Stimulated activated CD4-positive, alpha-beta T cell treated with anti-CD3 and anti-CD28 coated beads, Interleukin-1b, Interleukin-23, amount 100 ng/mL, for 1 hour (primary cell): ENCODE data around the gene AP2B1.

Experiments
- DNase-seq, 2 donors: peaks; one replicate each; pipeline ENCODE4 v3.0.0-alpha.2; 2020; ENCODE audit warnings: low read depth in 2 of 2

Gene AP2B1

GRCh38 chr17:35773679-35774425, 186.7 kb downstream of the AP2B1 start:
- no peak for DNase-seq

- no peak for DNase-seq
These were observed 187.4 kb downstream of the AP2B1 start for GRCh38 chr17:35774499-35774898.

GRCh38 chr17:35775039-35775438, 187.9 kb downstream of the AP2B1 start:
- DNase-seq, result no peak

GRCh38 chr17:35775583-35775982, 188.5 kb downstream of the AP2B1 start:
- DNase-seq, result no peak
